Psoas muscle (tissue), 8 donors: ENCODE data around the gene JOSD2. TPM values are rescaled to one million over a fixed set of nuclear protein-coding genes. Genes with fewer than 3 reads are reported as not detected.
A peak's percentile ranks its signal among the peaks of the same experiment; 100 is the strongest.
"Not testable (repeated sequence)": the region's sequence is repeated elsewhere in the genome, so short reads cannot be mapped to it uniquely, and the experiment has no call there.

Source experiments
- ATAC-seq, 4 donors: fragments of 200-7000 bp; cut with Tn5 transposase; one replicate each; pipeline ENCODE4 v1.9.1; 2020; ENCODE audit warnings: moderate library complexity in 3 of 4, mild to moderate bottlenecking in 2 of 4
- DNase-seq, 2 donors: peaks; one replicate each; pipeline ENCODE4 v3.0.0-alpha.2; 2020
- H3K27ac ChIP-seq: fragments of 200-600 bp; one replicate; pipeline ENCODE4 v1.8.0; 2022
- H3K27me3 ChIP-seq, 3 donors: fragments of 200-600 bp in 1 of 3; one replicate each; pipeline versions ENCODE4 v1.6.1 to v1.8.0; 2013 to 2022; ENCODE audit warnings: low read length in 2 of 3, mild to moderate bottlenecking in 2 of 3, moderate library complexity in 1 of 3; ENCODE audit not compliant: insufficient read depth in 3 of 3
- H3K36me3 ChIP-seq, 2 donors: fragments of 200-600 bp in 1 of 2; one replicate each; pipeline versions ENCODE4 v1.6.1 to v1.8.0; 2013 to 2022; ENCODE audit warnings: low read depth in 1 of 2, mild to moderate bottlenecking in 1 of 2, moderate library complexity in 1 of 2; ENCODE audit not compliant: insufficient read depth in 1 of 2
- H3K4me1 ChIP-seq: fragments of 200-600 bp; one replicate; pipeline ENCODE4 v1.8.0; 2022
- H3K4me3 ChIP-seq: fragments of 200-600 bp; one replicate; pipeline ENCODE4 v1.8.0; 2022; ENCODE audit warnings: mild to moderate bottlenecking
- H3K9me3 ChIP-seq: fragments of 200-600 bp; one replicate; pipeline ENCODE4 v1.8.0; 2022
- WGBS, 3 donors: extraction: QIAGEN DNeasy Blood & Tissue Kit; methylation state at CpG; one replicate each; pipeline versions ENCODE4 v1.1.6 to v1.1.7; 2013; 5-methylcytosine and 5-hydroxymethylcytosine counted together
- intact Hi-C, 2 donors: fragments of 100-400 bp; cut with DNase I; formaldehyde crosslinking; loops; one replicate each; pipeline versions ENCODE4 v1.11.0 to v1.14.2; 2022
- polyA plus RNA-seq, 3 donors: library from polyadenylated mRNA; stranded (reverse); fragments of 200-250 nt; gene quantifications; one replicate each; pipeline ENCODE4 v1.2.3, GENCODE V29; 2013
- total RNA-seq, 4 donors: library from RNA; stranded (reverse); fragmentation: NEBNext Ultra II Directional in 2 of 4; extraction: Animal tissue kit (Norgen Biotek cat#: 25700) in 2 of 4; gene quantifications; one replicate each; pipeline versions ENCODE4 v1.2.1 to v1.2.4, GENCODE V29; 2021 to 2023
- TF ChIP-seq, protein P1 (sequence below): fragments of 200-600 bp; IDR thresholded peaks from one replicate; pipeline ENCODE4 v1.8.0; 2022; ENCODE audit warnings: antibody characterized with exemption
- donor health status: healthy with polysubstance abuse.
- donor health status: DM: no; HTN: no; CAD: no; lungs with moderate emphysema.
- donor health status: Bipolar disorder and iron deficiency.
- donor health status: healthy.
- donor health status: DM: yes; HTN: yes; CAD: no.
- donor health status: DM: no; HTN: no; CAD: no.
- donor health status: DM: no; HTN: no; CAD: no.
- donor health status: DM: yes; HTN: yes; CAD: no.

JOSD2 gene
- total and polyA plus RNA-seq, 7 donors = 28.5 to 87.2 (median 41.0) TPM

GRCh38 chr19:50475736-50476223 is 35.2 kb downstream of the JOSD2 start:
- ATAC-seq (peak in 1 of 4 donors; percentile 12), DNase-seq (no peak)
- Histone ChIP-seq H3K36me3 (peaks cover 4 to 27% of the 10 kb centered on the region in 2 donors), H3K4me3 (peak overlapping the region; percentile 97), H3K9me3 (no peaks in the 10 kb centered on the region), H3K27ac (peak overlapping the region; percentile 84), H3K4me1 (peaks cover 17% of the 10 kb centered on the region), H3K27me3 (no peaks in the 10 kb centered on the region)
- TF ChIP-seq, protein P1, sequence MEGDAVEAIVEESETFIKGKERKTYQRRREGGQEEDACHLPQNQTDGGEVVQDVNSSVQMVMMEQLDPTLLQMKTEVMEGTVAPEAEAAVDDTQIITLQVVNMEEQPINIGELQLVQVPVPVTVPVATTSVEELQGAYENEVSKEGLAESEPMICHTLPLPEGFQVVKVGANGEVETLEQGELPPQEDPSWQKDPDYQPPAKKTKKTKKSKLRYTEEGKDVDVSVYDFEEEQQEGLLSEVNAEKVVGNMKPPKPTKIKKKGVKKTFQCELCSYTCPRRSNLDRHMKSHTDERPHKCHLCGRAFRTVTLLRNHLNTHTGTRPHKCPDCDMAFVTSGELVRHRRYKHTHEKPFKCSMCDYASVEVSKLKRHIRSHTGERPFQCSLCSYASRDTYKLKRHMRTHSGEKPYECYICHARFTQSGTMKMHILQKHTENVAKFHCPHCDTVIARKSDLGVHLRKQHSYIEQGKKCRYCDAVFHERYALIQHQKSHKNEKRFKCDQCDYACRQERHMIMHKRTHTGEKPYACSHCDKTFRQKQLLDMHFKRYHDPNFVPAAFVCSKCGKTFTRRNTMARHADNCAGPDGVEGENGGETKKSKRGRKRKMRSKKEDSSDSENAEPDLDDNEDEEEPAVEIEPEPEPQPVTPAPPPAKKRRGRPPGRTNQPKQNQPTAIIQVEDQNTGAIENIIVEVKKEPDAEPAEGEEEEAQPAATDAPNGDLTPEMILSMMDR = no peak
- WGBS, 3 donors = 61 to 66% (median 64%) methylated on average over 29 of the region's 29 CpGs
- intact Hi-C loops = loop anchor here (5.0 kb wide), 2 partner anchors 37 to 108 kb away; partner anchors contain the start of genes ASPDH (in 1 of the 2), JOSD2 (in 1 of the 2) and NAPSA (in 1 of the 2)

DNA sequence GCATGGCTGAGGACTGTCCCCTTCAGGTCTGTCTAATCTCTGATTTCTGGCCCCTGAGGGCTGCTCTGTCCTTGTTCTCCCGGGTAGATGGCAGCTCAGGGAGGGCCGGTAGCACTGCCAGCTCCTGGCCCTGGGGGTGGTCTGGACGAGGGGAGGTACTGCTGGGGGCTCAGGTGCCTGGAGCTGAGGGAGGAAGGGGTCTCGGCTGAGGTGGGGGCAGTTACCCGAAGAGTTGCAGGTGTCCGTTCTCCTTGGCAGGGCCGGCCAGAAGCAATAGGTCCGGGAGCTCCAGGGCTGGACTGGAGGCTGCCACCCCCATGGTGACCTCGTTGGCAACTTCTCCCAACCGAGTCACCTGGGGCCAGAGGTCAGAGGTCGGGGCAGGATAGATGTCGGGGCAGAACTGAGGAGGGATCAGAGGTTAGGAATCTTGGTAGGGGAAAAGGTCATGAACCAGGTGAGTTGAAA is 35.9 kb downstream of the JOSD2 start:
- peak in 1 of 2 donors; percentile 51 for DNase-seq
- 69 to 72% (median 71%) methylated on average over 12 of the region's 12 CpGs for WGBS, 3 donors
- Histone ChIP-seq H3K4me1 (peaks cover 17% of the 10 kb centered on the region), H3K36me3 (peaks cover 2 to 21% of the 10 kb centered on the region in 2 donors), H3K4me3 (no peak overlapping the region), H3K9me3 (no peaks in the 10 kb centered on the region), H3K27me3 (no peaks in the 10 kb centered on the region), H3K27ac (no peak overlapping the region)
- TF ChIP-seq, protein P1 = no peak
- ATAC-seq = no peak
- intact Hi-C loops = loop anchor here (5.0 kb wide), 2 partner anchors 37 to 108 kb away; partner anchors contain the start of genes ASPDH (in 1 of the 2), JOSD2 (in 1 of the 2) and NAPSA (in 1 of the 2)

DNA sequence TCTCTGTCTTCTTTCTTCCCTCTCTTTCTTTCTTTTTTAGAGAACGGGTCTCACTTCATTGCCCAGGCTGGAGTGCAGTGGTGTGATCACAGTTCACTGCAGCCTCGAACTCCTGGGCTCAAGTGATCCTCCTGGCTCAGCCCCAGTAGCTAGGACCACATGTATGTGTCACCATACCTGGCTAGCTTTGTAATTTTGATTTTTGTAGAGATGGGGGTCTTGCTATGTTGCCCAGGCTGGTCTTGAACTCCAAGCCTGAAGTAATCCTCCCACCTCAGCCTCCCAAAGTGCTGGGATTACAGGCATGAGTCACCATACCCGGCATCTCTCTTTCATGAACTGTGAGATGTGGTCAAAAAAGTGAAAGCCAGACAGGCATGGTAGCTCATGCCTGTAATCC is 37.7 kb downstream of the JOSD2 start:
- H3K9me3 ChIP-seq, intact Hi-C loops, H3K4me1 ChIP-seq, H3K27me3 ChIP-seq, H3K4me3 ChIP-seq, H3K36me3 ChIP-seq, H3K27ac ChIP-seq, ATAC-seq: not testable (repeated sequence)
- DNase-seq = peak in 1 of 2 donors; percentile 9
- WGBS, 3 donors = 59 to 66% (median 62%) methylated on average over 3 of the region's 3 CpGs

DNA sequence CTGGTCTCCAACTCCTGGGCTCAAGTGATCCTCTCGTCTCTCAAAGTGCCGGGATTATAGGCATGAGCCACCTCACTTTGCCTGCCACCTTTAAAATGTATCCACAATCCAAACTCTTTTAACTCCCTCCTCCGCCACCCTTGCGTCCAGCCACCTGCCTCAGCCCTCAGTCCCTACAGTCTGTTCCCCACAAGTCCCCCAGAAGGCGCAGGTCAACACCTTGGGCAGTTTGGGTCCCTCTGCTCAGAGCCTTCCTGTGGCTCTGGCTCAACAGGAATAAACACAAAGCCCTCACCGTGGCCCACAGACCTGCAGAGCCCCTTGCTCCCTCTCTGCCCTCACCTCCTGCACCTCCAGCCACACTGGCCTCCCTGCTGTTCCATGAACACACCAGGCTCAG is 42.2 kb downstream of the JOSD2 start:
- H3K27ac ChIP-seq = peak overlapping the region; percentile 82
- peaks cover 0 to 2% (median 0%) of the 10 kb centered on the region in 3 donors for H3K27me3 ChIP-seq
- H3K36me3 ChIP-seq = peaks cover 0 to 10% of the 10 kb centered on the region in 2 donors
- no peak overlapping the region for H3K4me3 ChIP-seq
- no peak for DNase-seq
- ATAC-seq = no peak
- intact Hi-C loops = no loop called here
- H3K9me3 ChIP-seq = no peaks in the 10 kb centered on the region
- H3K4me1 ChIP-seq = peaks cover 9% of the 10 kb centered on the region
- TF ChIP-seq, protein P1 = no peak
- WGBS, 3 donors = 53 to 76% (median 58%) methylated on average over 6 of the region's 6 CpGs

- Histone ChIP-seq H3K27ac (peak overlapping the region; percentile 82), H3K4me1 (peaks cover 9% of the 10 kb centered on the region), H3K4me3 (no peak overlapping the region), H3K36me3 (peaks cover 0 to 16% of the 10 kb centered on the region in 2 donors), H3K27me3 (peaks cover 0 to 2% (median 0%) of the 10 kb centered on the region in 3 donors), H3K9me3 (no peaks in the 10 kb centered on the region)
- 69 to 89% (median 71%) methylated on average over 18 of the region's 18 CpGs for WGBS, 3 donors
- TF ChIP-seq, protein P1 = no peak
- ATAC-seq (no peak), DNase-seq (no peak)
- intact Hi-C loops = no loop called here
These were observed 43.4 kb downstream of the JOSD2 start for GRCh38 chr19:50467566-50467965.
